HG02759 (cell line): ENCODE results near the gene ANKRD44.
"Not testable (repeated sequence)": the region's sequence is repeated elsewhere in the genome, so short reads cannot be mapped to it uniquely, and the experiment has no call there.

Experiments used
- ATAC-seq: cut with Tn5 transposase; IDR thresholded peaks from one replicate; pipeline ENCODE4 v1.9.1; 2021; ENCODE audit warnings: mild to moderate bottlenecking, moderate library complexity; ENCODE audit not compliant: unreplicated experiment

ANKRD44 gene

GRCh38 chr2:197088694-197089093, 221.9 kb downstream of the ANKRD44 start:
- ATAC-seq = no peak

GRCh38 chr2:197086500-197086899, 224.1 kb downstream of the ANKRD44 start:
- peak; percentile 69 for ATAC-seq

- ATAC-seq = no peak
Observed at GRCh38 chr2:197085665-197086064, 224.9 kb downstream of the ANKRD44 start.

- ATAC-seq = no peak
Observed at GRCh38 chr2:197081294-197081693, 229.3 kb downstream of the ANKRD44 start.

GRCh38 chr2:197080578-197081216, 229.9 kb downstream of the ANKRD44 start:
- no peak for ATAC-seq

- no peak for ATAC-seq
Observed at GRCh38 chr2:197079832-197080555, 230.6 kb downstream of the ANKRD44 start.

GRCh38 chr2:197079414-197079813, 231.2 kb downstream of the ANKRD44 start:
- ATAC-seq = no peak

- no peak for ATAC-seq
Observed at GRCh38 chr2:197078535-197078934, 232.0 kb downstream of the ANKRD44 start.

- no peak for ATAC-seq
Observed at GRCh38 chr2:197077336-197077735, 233.2 kb downstream of the ANKRD44 start.

GRCh38 chr2:197076652-197077051, 233.9 kb downstream of the ANKRD44 start:
- no peak for ATAC-seq

GRCh38 chr2:197075754-197076337, 234.7 kb downstream of the ANKRD44 start:
- ATAC-seq = no peak

- ATAC-seq = no peak
Observed at GRCh38 chr2:197075281-197075680, 235.3 kb downstream of the ANKRD44 start.

- ATAC-seq = no peak
Observed at GRCh38 chr2:197073701-197074433, 236.7 kb downstream of the ANKRD44 start.

GRCh38 chr2:197073270-197073669, 237.3 kb downstream of the ANKRD44 start:
- ATAC-seq = no peak

GRCh38 chr2:197072533-197072932, 238.0 kb downstream of the ANKRD44 start:
- no peak for ATAC-seq

GRCh38 chr2:197071790-197072436, 238.7 kb downstream of the ANKRD44 start:
- ATAC-seq = no peak

- no peak for ATAC-seq
Observed at GRCh38 chr2:197071213-197071612, 239.4 kb downstream of the ANKRD44 start.

- ATAC-seq = no peak
Observed at GRCh38 chr2:197069958-197070357, 240.6 kb downstream of the ANKRD44 start.

GRCh38 chr2:197062574-197062973, 248.0 kb downstream of the ANKRD44 start:
- not testable (repeated sequence) for ATAC-seq

GRCh38 chr2:197059477-197059876, 251.1 kb downstream of the ANKRD44 start:
- no peak for ATAC-seq

- no peak for ATAC-seq
Observed at GRCh38 chr2:197058777-197059300, 251.7 kb downstream of the ANKRD44 start.
